Suprapubic skin (tissue), 4 donors: ENCODE measurements around the gene KAZALD1. TPM values are rescaled to one million over a fixed set of nuclear protein-coding genes. Genes with fewer than 3 reads are reported as not detected.

ENCODE experiments used
- DNase-seq, 2 donors: peaks; one replicate each; pipeline ENCODE4 v3.0.0-alpha.2; 2019; ENCODE audit warnings: low spot score in 2 of 2
- H3K27ac ChIP-seq: fragments of 200-600 bp; sonication (generic); one replicate; pipeline ENCODE4 v1.5.1; 2019
- H3K27me3 ChIP-seq: fragments of 200-600 bp; sonication (generic); one replicate; pipeline ENCODE4 v1.5.1; 2019
- H3K36me3 ChIP-seq: fragments of 200-600 bp; sonication (generic); one replicate; pipeline ENCODE4 v1.5.1; 2019
- H3K4me1 ChIP-seq: fragments of 200-600 bp; sonication (generic); one replicate; pipeline ENCODE4 v1.5.1; 2019
- H3K4me3 ChIP-seq: fragments of 200-600 bp; sonication (generic); one replicate; pipeline ENCODE4 v1.5.1; 2019; ENCODE audit warnings: mild to moderate bottlenecking
- H3K9me3 ChIP-seq: fragments of 200-600 bp; sonication (generic); one replicate; pipeline ENCODE4 v1.5.1; 2019
- EP300 ChIP-seq: sonication (generic); formaldehyde crosslinking; IDR thresholded peaks from one replicate; pipeline ENCODE4 v1.6.1; 2017; ENCODE audit warnings: antibody characterized with exemption
- POLR2A ChIP-seq, 2 donors: fragments of 450-650 bp; IDR thresholded peaks; one replicate each; pipeline ENCODE4 v1.6.1; 2017; ENCODE audit warnings: antibody characterized with exemption in 2 of 2, mild to moderate bottlenecking in 2 of 2, moderate library complexity in 2 of 2
- POLR2AphosphoS5 ChIP-seq, 3 donors: sonication (generic); formaldehyde crosslinking; IDR thresholded peaks; one replicate each; pipeline ENCODE4 v1.6.1; 2017; ENCODE audit warnings: antibody characterized with exemption in 3 of 3
- WGBS: methylation state at CpG from one replicate; pipeline ENCODE4 v1.1.5; 2018; 5-methylcytosine and 5-hydroxymethylcytosine counted together
- total RNA-seq, 4 donors: library from RNA; depleted of rRNA; stranded (reverse); fragments of >200 nt; gene quantifications; one replicate each; pipeline ENCODE4 v1.1.0, GENCODE V29; 2016
- TF ChIP-seq, protein P1 (sequence below), 2 donors: fragments of 200-600 bp in 1 of 2; fragments of 450-650 bp in 1 of 2; sonication (generic) in 1 of 2; IDR thresholded peaks; one replicate each; pipeline ENCODE4 v1.5.1; 2016 to 2019; ENCODE audit warnings: antibody characterized with exemption in 2 of 2, mild to moderate bottlenecking in 1 of 2, moderate library complexity in 1 of 2

KAZALD1 gene
- total RNA-seq, 4 donors from 2014 or later = 1.6 to 4.2 (median 2.5) TPM

DNA sequence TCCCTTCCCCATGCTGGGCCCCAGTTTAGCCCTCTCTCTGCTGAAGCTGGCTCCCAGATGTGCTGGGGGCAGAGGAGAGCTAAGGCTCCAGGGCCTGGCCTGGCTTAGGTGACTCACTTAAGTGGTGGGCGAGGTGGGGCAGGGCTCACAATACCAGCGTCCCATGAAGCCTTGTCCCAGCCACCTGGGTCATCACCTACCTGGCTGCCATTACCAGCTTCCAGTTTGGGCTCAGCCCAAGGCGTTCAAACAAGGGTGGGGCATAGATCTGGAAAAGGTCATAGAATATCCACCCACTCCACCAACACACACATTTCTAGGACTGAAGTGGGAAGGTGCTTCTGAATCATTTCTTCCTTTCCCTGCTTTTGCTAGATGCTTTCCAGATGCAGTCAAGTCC is 8.3 kb downstream of the KAZALD1 start:
- H3K36me3 ChIP-seq = no peaks in the 10 kb centered on the region
- TF ChIP-seq, protein P1, sequence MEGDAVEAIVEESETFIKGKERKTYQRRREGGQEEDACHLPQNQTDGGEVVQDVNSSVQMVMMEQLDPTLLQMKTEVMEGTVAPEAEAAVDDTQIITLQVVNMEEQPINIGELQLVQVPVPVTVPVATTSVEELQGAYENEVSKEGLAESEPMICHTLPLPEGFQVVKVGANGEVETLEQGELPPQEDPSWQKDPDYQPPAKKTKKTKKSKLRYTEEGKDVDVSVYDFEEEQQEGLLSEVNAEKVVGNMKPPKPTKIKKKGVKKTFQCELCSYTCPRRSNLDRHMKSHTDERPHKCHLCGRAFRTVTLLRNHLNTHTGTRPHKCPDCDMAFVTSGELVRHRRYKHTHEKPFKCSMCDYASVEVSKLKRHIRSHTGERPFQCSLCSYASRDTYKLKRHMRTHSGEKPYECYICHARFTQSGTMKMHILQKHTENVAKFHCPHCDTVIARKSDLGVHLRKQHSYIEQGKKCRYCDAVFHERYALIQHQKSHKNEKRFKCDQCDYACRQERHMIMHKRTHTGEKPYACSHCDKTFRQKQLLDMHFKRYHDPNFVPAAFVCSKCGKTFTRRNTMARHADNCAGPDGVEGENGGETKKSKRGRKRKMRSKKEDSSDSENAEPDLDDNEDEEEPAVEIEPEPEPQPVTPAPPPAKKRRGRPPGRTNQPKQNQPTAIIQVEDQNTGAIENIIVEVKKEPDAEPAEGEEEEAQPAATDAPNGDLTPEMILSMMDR (IDR thresholded peaks at IDR 0.05) = no peak
- TF ChIP-seq POLR2AphosphoS5 (IDR thresholded peaks at IDR 0.05) (no peak), EP300 (no peak), POLR2A (IDR thresholded peaks at IDR 0.05) (no peak)
- no peak overlapping the region for H3K4me3 ChIP-seq
- no peaks in the 10 kb centered on the region for H3K9me3 ChIP-seq
- DNase-seq = no peak
- peaks cover 35% of the 10 kb centered on the region for H3K27me3 ChIP-seq
- 39% methylated on average over 3 of the region's 3 CpGs for WGBS
- H3K27ac ChIP-seq = no peak overlapping the region
- H3K4me1 ChIP-seq = peaks cover 27% of the 10 kb centered on the region

DNA sequence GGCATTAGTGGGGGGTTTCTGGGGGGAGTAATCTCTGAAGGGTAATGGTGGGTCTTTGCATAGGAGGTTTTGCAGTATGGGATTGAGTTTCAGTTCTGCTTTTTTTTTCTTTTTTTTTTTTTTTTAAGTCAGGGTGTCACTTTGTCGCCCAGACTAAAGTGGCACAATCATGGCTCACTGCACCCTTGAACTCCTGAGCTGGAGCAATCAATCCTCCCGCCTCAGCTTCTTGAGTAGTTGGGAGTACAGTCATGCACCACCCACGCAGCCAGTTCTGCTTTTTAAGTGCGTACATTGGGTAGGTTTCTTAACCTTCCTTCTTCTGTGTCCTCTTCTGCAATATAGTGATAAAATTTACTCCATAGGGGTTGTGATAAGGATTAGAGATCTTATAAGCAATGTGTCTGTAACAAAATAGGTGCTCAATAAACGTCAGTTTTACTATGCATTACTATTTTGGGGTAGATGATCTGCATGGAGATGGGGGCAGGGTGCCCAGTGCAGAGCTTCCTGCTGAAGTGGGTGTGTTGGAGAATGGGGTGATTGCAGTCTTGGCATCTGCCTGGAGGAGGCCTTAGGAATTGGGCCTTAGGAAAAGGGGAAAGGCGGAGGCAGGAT is 9.6 kb downstream of the KAZALD1 start:
- Histone ChIP-seq H3K4me1 (peaks cover 14% of the 10 kb centered on the region), H3K4me3 (no peak overlapping the region), H3K27me3 (peaks cover 48% of the 10 kb centered on the region), H3K9me3 (no peaks in the 10 kb centered on the region), H3K36me3 (no peaks in the 10 kb centered on the region), H3K27ac (no peak overlapping the region)
- DNase-seq = no peak
- 58% methylated on average over 6 of the region's 6 CpGs for WGBS
- TF ChIP-seq, protein P1 (IDR thresholded peaks at IDR 0.05) = no peak
- TF ChIP-seq POLR2AphosphoS5 (IDR thresholded peaks at IDR 0.05) = no peak
- no peak for TF ChIP-seq EP300
- no peak for TF ChIP-seq POLR2A (IDR thresholded peaks at IDR 0.05)

DNA sequence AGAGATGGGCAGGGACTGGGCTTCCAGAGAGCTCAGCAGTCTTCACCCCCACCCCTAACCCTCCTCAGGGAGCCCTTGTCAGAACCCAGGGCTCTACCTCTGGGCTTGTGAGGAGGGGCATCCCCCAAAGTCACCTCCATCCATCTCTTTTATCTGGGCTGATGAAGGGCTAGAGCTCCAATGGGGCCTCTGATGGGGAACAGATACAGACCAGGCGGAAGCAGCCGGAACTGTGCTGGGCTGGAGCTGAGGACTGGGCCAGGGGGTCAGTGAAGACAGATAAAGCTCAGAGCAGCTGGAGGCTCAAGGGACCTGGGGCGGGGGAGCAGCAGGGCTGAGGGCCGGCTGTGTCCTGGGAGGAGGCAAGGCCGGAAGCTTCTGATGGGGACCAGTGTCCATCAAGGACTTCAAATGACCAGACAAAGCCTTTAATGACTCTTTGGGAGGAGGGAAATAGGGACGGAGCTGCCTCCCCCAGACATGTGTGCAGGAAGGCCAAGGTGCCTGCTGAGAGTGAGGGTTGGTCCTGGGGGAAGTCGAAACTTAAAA is 10.2 kb downstream of the KAZALD1 start:
- Histone ChIP-seq H3K9me3 (no peaks in the 10 kb centered on the region), H3K27ac (no peak overlapping the region), H3K4me1 (peaks cover 8% of the 10 kb centered on the region), H3K36me3 (no peaks in the 10 kb centered on the region), H3K27me3 (peaks cover 53% of the 10 kb centered on the region), H3K4me3 (no peak overlapping the region)
- no peak for DNase-seq
- TF ChIP-seq POLR2AphosphoS5 (IDR thresholded peaks at IDR 0.05) = no peak
- TF ChIP-seq, protein P1 (IDR thresholded peaks at IDR 0.05) = no peak
- no peak for TF ChIP-seq POLR2A (IDR thresholded peaks at IDR 0.05)
- no peak for TF ChIP-seq EP300
- 71% methylated on average over 7 of the region's 7 CpGs for WGBS

DNA sequence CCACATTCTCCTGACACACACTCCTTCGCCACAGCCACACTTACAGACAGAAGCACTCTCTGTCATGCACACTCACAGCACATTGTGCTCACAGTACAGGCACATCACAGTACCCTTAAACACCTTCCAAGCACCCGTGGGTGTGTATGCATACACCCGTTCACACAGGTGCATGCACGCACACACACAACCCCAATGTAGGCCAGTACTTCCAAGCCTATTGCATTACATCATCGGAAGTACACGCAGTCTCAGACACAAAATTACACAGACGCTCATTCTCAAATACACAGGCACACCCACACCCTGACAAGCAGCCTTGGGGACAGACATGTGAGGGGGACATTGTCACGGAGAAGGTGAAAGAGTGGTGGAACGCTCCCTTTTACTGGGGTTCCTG is 11.1 kb downstream of the KAZALD1 start:
- Histone ChIP-seq H3K4me3 (no peak overlapping the region), H3K36me3 (no peaks in the 10 kb centered on the region), H3K4me1 (no peaks in the 10 kb centered on the region), H3K9me3 (no peaks in the 10 kb centered on the region), H3K27me3 (peaks cover 55% of the 10 kb centered on the region), H3K27ac (no peak overlapping the region)
- 51% methylated on average over 9 of the region's 9 CpGs for WGBS
- TF ChIP-seq POLR2A (IDR thresholded peaks at IDR 0.05) (no peak), POLR2AphosphoS5 (IDR thresholded peaks at IDR 0.05) (no peak), EP300 (no peak)
- TF ChIP-seq, protein P1 (IDR thresholded peaks at IDR 0.05) = no peak
- DNase-seq = no peak

DNA sequence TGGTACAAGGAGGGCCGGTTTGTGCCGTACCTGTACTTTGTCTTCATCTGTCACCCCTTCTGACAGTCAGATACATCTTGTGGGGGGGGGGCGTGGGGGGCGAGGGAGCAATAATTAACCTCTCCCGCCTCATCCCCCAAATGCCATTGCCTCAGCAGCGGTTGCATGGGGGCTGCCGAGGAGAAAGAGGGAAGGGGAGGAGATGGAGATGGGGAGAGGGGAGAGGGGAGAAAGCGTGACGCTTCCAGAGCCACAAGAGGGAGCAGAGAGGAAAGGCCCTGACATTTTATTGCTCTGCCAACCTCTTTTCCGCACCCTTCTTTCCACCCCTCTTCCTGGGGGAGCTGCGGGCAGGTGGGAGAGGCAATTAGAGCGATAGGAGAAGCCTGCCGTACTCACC is 11.8 kb downstream of the KAZALD1 start:
- Histone ChIP-seq H3K4me1 (no peaks in the 10 kb centered on the region), H3K36me3 (no peaks in the 10 kb centered on the region), H3K27me3 (peaks cover 55% of the 10 kb centered on the region), H3K4me3 (no peak overlapping the region), H3K27ac (no peak overlapping the region), H3K9me3 (no peaks in the 10 kb centered on the region)
- TF ChIP-seq POLR2A (IDR thresholded peaks at IDR 0.05) (no peak), EP300 (no peak), POLR2AphosphoS5 (IDR thresholded peaks at IDR 0.05) (no peak)
- TF ChIP-seq, protein P1 (IDR thresholded peaks at IDR 0.05) = no peak
- no peak for DNase-seq
- WGBS = 11% methylated on average over 12 of the region's 13 CpGs
